ENCODE data around the gene OLIG1. TPM values are rescaled to one million over a fixed set of nuclear protein-coding genes. Genes with fewer than 3 reads are reported as not detected.
A peak's percentile ranks its signal among the peaks of the same experiment; 100 is the strongest.

The OLIG1 gene
- total RNA-seq, 1 experiment from 2014 or later: not detected

- Mint-ChIP-seq H3K36me3 (ENCODE audit: insufficient read depth, unreplicated experiment) (no peaks in the 10 kb centered on the region), H3K27me3 (ENCODE audit: insufficient read depth, unreplicated experiment) (peaks cover 73% of the 10 kb centered on the region), H3K27ac (ENCODE audit: low read depth, unreplicated experiment) (no peak overlapping the region), H3K4me1 (ENCODE audit: insufficient read depth, unreplicated experiment) (no peaks in the 10 kb centered on the region), H3K4me3 (ENCODE audit: unreplicated experiment) (no peak overlapping the region), H3K9me3 (ENCODE audit: unreplicated experiment) (no peaks in the 10 kb centered on the region)
- TF ChIP-seq, protein P1, sequence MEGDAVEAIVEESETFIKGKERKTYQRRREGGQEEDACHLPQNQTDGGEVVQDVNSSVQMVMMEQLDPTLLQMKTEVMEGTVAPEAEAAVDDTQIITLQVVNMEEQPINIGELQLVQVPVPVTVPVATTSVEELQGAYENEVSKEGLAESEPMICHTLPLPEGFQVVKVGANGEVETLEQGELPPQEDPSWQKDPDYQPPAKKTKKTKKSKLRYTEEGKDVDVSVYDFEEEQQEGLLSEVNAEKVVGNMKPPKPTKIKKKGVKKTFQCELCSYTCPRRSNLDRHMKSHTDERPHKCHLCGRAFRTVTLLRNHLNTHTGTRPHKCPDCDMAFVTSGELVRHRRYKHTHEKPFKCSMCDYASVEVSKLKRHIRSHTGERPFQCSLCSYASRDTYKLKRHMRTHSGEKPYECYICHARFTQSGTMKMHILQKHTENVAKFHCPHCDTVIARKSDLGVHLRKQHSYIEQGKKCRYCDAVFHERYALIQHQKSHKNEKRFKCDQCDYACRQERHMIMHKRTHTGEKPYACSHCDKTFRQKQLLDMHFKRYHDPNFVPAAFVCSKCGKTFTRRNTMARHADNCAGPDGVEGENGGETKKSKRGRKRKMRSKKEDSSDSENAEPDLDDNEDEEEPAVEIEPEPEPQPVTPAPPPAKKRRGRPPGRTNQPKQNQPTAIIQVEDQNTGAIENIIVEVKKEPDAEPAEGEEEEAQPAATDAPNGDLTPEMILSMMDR (IDR thresholded peaks at IDR 0.05; ENCODE audit: unreplicated experiment): no peak
- POLR2A ChIA-PET: no interaction called here
- intact Hi-C loops (cut with micrococcal nuclease): no loop called here
- DNase-seq (ENCODE audit: unreplicated experiment): no peak
- CTCF ChIA-PET: interaction anchor here (0.6 kb wide), 1 partner anchor 1045 kb away, joined by 4 read pairs; no protein-coding TSS in a partner anchor
- BruUV-seq (replicated peaks): no TSS peak
Measured at GRCh38 chr21:33075596-33076195, 5.8 kb downstream of the OLIG1 start.

GRCh38 chr21:33076600-33077329, 6.8 kb downstream of the OLIG1 start:
- no TSS peak for BruUV-seq (replicated peaks)
- H3K9me3 Mint-ChIP-seq (ENCODE audit: unreplicated experiment): no peaks in the 10 kb centered on the region
- no peaks in the 10 kb centered on the region for H3K4me1 Mint-ChIP-seq (ENCODE audit: insufficient read depth, unreplicated experiment)
- H3K4me3 Mint-ChIP-seq (ENCODE audit: unreplicated experiment): no peak overlapping the region
- H3K27ac Mint-ChIP-seq (ENCODE audit: low read depth, unreplicated experiment): no peak overlapping the region
- TF ChIP-seq, protein P1 (IDR thresholded peaks at IDR 0.05; ENCODE audit: unreplicated experiment): no peak
- intact Hi-C loops (cut with micrococcal nuclease): no loop called here
- POLR2A ChIA-PET: interaction anchor here (0.6 kb wide), 2 partner anchors 47 to 48 kb away, joined by 3 read pairs; no protein-coding TSS in a partner anchor
- peaks cover 65% of the 10 kb centered on the region for H3K27me3 Mint-ChIP-seq (ENCODE audit: insufficient read depth, unreplicated experiment)
- CTCF ChIA-PET: interaction anchor here (0.6 to 0.7 kb wide), 3 partner anchors 79 to 1044 kb away, joined by 3 to 4 read pairs (median 3); no protein-coding TSS in a partner anchor
- no peaks in the 10 kb centered on the region for H3K36me3 Mint-ChIP-seq (ENCODE audit: insufficient read depth, unreplicated experiment)
- no peak for DNase-seq (ENCODE audit: unreplicated experiment)

- CTCF ChIA-PET: interaction anchor here (0.5 to 1.0 kb wide), 5 partner anchors 9 to 254 kb away, joined by 3 to 5 read pairs (median 3); no protein-coding TSS in a partner anchor
- Mint-ChIP-seq H3K4me3 (ENCODE audit: unreplicated experiment) (no peak overlapping the region), H3K27ac (ENCODE audit: low read depth, unreplicated experiment) (no peak overlapping the region), H3K27me3 (ENCODE audit: insufficient read depth, unreplicated experiment) (peaks cover 43% of the 10 kb centered on the region), H3K36me3 (ENCODE audit: insufficient read depth, unreplicated experiment) (no peaks in the 10 kb centered on the region), H3K4me1 (ENCODE audit: insufficient read depth, unreplicated experiment) (no peaks in the 10 kb centered on the region), H3K9me3 (ENCODE audit: unreplicated experiment) (no peaks in the 10 kb centered on the region)
- intact Hi-C loops (cut with micrococcal nuclease): no loop called here
- TF ChIP-seq, protein P1 (IDR thresholded peaks at IDR 0.05; ENCODE audit: unreplicated experiment): no peak
- peak; percentile 50 for DNase-seq (ENCODE audit: unreplicated experiment)
- BruUV-seq (replicated peaks): no TSS peak
- POLR2A ChIA-PET: no interaction called here
Measured at GRCh38 chr21:33078907-33079582, 9.1 kb downstream of the OLIG1 start.

DNA sequence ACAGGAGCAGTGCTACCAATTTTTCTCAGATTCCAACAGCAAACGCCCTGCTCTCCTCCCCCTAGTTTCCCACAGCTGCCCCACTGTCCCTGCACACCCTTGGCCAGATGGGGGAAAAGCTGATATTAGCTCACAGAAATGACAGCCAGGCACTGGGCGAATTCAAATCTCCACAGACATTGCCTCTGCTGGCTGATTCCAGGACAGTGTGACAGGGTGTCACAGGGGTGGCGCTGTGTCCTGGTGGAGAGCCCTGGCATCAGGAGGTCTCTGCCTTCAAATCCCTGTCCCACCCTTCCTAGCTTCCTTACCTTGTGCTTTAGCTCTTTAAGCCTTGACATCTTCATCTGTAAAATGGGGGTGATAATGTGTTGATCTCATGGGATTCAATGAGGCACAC, 10.4 kb downstream of the OLIG1 start:
- ChIA-PET CTCF (interaction anchor here (1.3 kb wide), 1 partner anchor 86 kb away, joined by 3 read pairs; no protein-coding TSS in a partner anchor), POLR2A (interaction anchor here (1.5 kb wide), 1 partner anchor 21 kb away, joined by 3 read pairs; no protein-coding TSS in a partner anchor)

More for the DNA sequence above, 10.4 kb downstream of the OLIG1 start:
- no peak for DNase-seq (ENCODE audit: unreplicated experiment)
- Mint-ChIP-seq H3K27me3 (ENCODE audit: insufficient read depth, unreplicated experiment) (peaks cover 30% of the 10 kb centered on the region), H3K4me3 (ENCODE audit: unreplicated experiment) (no peak overlapping the region), H3K36me3 (ENCODE audit: insufficient read depth, unreplicated experiment) (no peaks in the 10 kb centered on the region), H3K9me3 (ENCODE audit: unreplicated experiment) (no peaks in the 10 kb centered on the region), H3K27ac (ENCODE audit: low read depth, unreplicated experiment) (no peak overlapping the region), H3K4me1 (ENCODE audit: insufficient read depth, unreplicated experiment) (no peaks in the 10 kb centered on the region)
- TF ChIP-seq, protein P1 (IDR thresholded peaks at IDR 0.05; ENCODE audit: unreplicated experiment): no peak
- intact Hi-C loops (cut with micrococcal nuclease): no loop called here
- BruUV-seq (replicated peaks): no TSS peak

Data from MCF 10A (cell line).